HepG2 (cell line): ENCODE measurements around the gene ACSS1. TPM values are rescaled to one million over a fixed set of nuclear protein-coding genes. Genes with fewer than 3 reads are reported as not detected.

Experiments used
- EHMT2 ChIP-seq: fragments of 200-600 bp; sonication (generic); IDR thresholded peaks from 2 replicates; pipeline ENCODE4 v1.7.0; 2017; ENCODE audit warnings: antibody characterized with exemption, low read depth, low read length, borderline replicate concordance
- GATA4 ChIP-seq: sonication (generic); IDR thresholded peaks from 2 replicates; pipeline ENCODE4 v1.6.1; 2016; ENCODE audit warnings: antibody characterized with exemption, low read depth, borderline replicate concordance
- JUN ChIP-seq: sonication (generic); formaldehyde crosslinking; IDR thresholded peaks from 2 replicates; pipeline ENCODE4 v1.4.0; 2020; ENCODE audit warnings: mild to moderate bottlenecking, missing genetic modification reagents
- RFXAP ChIP-seq: sonication (generic); formaldehyde crosslinking; IDR thresholded peaks from 2 replicates; pipeline ENCODE4 v1.4.0; 2020; ENCODE audit warnings: missing genetic modification reagents, borderline replicate concordance
- SOX5 ChIP-seq: IDR thresholded peaks from 2 replicates; pipeline ENCODE4 v1.6.1; 2016; ENCODE audit warnings: borderline replicate concordance
- SRY ChIP-seq: sonication (generic); formaldehyde crosslinking; IDR thresholded peaks from 2 replicates; pipeline ENCODE4 v1.8.0; 2022; ENCODE audit warnings: mild to moderate bottlenecking, missing genetic modification reagents
- ZKSCAN5 ChIP-seq: sonication (generic); formaldehyde crosslinking; IDR thresholded peaks from 2 replicates; pipeline ENCODE4 v1.5.1; 2020; ENCODE audit warnings: mild to moderate bottlenecking, missing genetic modification reagents
- polyA plus RNA-seq, 8 experiments: library from polyadenylated mRNA; depleted of rRNA in 3 of 8; stranded (reverse) in 7 of 8; unstranded in 1 of 8; fragments of >200 nt; fragmentation: Illumina TruSeq in 4 of 8; extraction: Trizol in 4 of 8; gene quantifications; 2 replicates each; pipeline versions ENCODE4 v1.2.1 to v1.2.3, GENCODE V29; 2011 to 2016; ENCODE audit warnings: low read depth in 4 of 8, missing spikeins in 1 of 8, mixed read lengths in 1 of 8; ENCODE audit not compliant: insufficient read depth in 1 of 8
- total RNA-seq, 5 experiments: library from RNA; depleted of rRNA; stranded (reverse); fragments of >200 nt; fragmentation: Illumina TruSeq; extraction: Trizol; gene quantifications; 2 replicates each; pipeline ENCODE4 v1.2.3, GENCODE V29; 2016; ENCODE audit warnings: low read depth in 1 of 5
- TF ChIP-seq, protein P1 (sequence below): sonication (generic); formaldehyde crosslinking; IDR thresholded peaks from 2 replicates; pipeline ENCODE4 v1.4.0; 2020; ENCODE audit warnings: missing genetic modification reagents, borderline replicate concordance
- TF ChIP-seq, protein P2 (sequence below): sonication (generic); formaldehyde crosslinking; IDR thresholded peaks from 2 replicates; pipeline ENCODE4 v1.4.0; 2020; ENCODE audit warnings: mild to moderate bottlenecking, missing genetic modification reagents
- TF ChIP-seq, protein P3 (sequence below): sonication (generic); formaldehyde crosslinking; IDR thresholded peaks from 2 replicates; pipeline ENCODE4 v1.5.0; 2020; ENCODE audit warnings: mild to moderate bottlenecking, missing genetic modification reagents, borderline replicate concordance

The ACSS1 gene
- total and polyA plus RNA-seq, 2 of the 13 experiments (the other 11 are each of a cell fraction or from before 2014, with no cell fraction given) = 15.2 to 41.6 TPM

DNA sequence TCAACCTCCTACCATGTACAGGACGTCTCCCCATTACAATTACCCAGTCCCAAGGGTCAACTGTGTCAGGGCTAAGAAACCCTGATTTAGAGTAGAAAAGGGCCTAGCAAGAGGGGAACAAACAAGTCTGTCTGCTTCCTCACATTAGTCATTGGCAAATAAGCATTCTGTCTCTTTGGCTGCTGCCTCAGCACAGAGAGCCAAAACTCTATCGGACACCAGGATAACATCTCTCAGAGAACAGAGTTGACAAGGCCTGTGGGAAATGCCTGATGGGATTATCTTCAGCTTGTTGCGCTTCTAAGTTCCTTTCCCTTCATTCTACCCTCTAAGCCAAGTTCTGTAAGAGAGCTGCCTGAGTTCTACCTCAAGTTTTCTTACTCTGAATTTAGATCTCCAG is 43.0 kb upstream of the ACSS1 start (continued):
- TF ChIP-seq, protein P1, sequence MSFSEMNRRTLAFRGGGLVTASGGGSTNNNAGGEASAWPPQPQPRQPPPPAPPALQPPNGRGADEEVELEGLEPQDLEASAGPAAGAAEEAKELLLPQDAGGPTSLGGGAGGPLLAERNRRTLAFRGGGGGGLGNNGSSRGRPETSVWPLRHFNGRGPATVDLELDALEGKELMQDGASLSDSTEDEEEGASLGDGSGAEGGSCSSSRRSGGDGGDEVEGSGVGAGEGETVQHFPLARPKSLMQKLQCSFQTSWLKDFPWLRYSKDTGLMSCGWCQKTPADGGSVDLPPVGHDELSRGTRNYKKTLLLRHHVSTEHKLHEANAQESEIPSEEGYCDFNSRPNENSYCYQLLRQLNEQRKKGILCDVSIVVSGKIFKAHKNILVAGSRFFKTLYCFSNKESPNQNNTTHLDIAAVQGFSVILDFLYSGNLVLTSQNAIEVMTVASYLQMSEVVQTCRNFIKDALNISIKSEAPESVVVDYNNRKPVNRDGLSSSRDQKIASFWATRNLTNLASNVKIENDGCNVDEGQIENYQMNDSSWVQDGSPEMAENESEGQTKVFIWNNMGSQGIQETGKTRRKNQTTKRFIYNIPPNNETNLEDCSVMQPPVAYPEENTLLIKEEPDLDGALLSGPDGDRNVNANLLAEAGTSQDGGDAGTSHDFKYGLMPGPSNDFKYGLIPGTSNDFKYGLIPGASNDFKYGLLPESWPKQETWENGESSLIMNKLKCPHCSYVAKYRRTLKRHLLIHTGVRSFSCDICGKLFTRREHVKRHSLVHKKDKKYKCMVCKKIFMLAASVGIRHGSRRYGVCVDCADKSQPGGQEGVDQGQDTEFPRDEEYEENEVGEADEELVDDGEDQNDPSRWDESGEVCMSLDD = no peak
- TF ChIP-seq RFXAP = no peak
- TF ChIP-seq ZKSCAN5 (CRISPR knock-in tag) = no peak
- TF ChIP-seq SRY = no peak
- TF ChIP-seq SOX5 (CRISPR knock-in tag) = no peak
- TF ChIP-seq, protein P2, sequence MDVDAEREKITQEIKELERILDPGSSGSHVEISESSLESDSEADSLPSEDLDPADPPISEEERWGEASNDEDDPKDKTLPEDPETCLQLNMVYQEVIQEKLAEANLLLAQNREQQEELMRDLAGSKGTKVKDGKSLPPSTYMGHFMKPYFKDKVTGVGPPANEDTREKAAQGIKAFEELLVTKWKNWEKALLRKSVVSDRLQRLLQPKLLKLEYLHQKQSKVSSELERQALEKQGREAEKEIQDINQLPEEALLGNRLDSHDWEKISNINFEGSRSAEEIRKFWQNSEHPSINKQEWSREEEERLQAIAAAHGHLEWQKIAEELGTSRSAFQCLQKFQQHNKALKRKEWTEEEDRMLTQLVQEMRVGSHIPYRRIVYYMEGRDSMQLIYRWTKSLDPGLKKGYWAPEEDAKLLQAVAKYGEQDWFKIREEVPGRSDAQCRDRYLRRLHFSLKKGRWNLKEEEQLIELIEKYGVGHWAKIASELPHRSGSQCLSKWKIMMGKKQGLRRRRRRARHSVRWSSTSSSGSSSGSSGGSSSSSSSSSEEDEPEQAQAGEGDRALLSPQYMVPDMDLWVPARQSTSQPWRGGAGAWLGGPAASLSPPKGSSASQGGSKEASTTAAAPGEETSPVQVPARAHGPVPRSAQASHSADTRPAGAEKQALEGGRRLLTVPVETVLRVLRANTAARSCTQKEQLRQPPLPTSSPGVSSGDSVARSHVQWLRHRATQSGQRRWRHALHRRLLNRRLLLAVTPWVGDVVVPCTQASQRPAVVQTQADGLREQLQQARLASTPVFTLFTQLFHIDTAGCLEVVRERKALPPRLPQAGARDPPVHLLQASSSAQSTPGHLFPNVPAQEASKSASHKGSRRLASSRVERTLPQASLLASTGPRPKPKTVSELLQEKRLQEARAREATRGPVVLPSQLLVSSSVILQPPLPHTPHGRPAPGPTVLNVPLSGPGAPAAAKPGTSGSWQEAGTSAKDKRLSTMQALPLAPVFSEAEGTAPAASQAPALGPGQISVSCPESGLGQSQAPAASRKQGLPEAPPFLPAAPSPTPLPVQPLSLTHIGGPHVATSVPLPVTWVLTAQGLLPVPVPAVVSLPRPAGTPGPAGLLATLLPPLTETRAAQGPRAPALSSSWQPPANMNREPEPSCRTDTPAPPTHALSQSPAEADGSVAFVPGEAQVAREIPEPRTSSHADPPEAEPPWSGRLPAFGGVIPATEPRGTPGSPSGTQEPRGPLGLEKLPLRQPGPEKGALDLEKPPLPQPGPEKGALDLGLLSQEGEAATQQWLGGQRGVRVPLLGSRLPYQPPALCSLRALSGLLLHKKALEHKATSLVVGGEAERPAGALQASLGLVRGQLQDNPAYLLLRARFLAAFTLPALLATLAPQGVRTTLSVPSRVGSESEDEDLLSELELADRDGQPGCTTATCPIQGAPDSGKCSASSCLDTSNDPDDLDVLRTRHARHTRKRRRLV (CRISPR knock-in tag) = no peak
- TF ChIP-seq, protein P3, sequence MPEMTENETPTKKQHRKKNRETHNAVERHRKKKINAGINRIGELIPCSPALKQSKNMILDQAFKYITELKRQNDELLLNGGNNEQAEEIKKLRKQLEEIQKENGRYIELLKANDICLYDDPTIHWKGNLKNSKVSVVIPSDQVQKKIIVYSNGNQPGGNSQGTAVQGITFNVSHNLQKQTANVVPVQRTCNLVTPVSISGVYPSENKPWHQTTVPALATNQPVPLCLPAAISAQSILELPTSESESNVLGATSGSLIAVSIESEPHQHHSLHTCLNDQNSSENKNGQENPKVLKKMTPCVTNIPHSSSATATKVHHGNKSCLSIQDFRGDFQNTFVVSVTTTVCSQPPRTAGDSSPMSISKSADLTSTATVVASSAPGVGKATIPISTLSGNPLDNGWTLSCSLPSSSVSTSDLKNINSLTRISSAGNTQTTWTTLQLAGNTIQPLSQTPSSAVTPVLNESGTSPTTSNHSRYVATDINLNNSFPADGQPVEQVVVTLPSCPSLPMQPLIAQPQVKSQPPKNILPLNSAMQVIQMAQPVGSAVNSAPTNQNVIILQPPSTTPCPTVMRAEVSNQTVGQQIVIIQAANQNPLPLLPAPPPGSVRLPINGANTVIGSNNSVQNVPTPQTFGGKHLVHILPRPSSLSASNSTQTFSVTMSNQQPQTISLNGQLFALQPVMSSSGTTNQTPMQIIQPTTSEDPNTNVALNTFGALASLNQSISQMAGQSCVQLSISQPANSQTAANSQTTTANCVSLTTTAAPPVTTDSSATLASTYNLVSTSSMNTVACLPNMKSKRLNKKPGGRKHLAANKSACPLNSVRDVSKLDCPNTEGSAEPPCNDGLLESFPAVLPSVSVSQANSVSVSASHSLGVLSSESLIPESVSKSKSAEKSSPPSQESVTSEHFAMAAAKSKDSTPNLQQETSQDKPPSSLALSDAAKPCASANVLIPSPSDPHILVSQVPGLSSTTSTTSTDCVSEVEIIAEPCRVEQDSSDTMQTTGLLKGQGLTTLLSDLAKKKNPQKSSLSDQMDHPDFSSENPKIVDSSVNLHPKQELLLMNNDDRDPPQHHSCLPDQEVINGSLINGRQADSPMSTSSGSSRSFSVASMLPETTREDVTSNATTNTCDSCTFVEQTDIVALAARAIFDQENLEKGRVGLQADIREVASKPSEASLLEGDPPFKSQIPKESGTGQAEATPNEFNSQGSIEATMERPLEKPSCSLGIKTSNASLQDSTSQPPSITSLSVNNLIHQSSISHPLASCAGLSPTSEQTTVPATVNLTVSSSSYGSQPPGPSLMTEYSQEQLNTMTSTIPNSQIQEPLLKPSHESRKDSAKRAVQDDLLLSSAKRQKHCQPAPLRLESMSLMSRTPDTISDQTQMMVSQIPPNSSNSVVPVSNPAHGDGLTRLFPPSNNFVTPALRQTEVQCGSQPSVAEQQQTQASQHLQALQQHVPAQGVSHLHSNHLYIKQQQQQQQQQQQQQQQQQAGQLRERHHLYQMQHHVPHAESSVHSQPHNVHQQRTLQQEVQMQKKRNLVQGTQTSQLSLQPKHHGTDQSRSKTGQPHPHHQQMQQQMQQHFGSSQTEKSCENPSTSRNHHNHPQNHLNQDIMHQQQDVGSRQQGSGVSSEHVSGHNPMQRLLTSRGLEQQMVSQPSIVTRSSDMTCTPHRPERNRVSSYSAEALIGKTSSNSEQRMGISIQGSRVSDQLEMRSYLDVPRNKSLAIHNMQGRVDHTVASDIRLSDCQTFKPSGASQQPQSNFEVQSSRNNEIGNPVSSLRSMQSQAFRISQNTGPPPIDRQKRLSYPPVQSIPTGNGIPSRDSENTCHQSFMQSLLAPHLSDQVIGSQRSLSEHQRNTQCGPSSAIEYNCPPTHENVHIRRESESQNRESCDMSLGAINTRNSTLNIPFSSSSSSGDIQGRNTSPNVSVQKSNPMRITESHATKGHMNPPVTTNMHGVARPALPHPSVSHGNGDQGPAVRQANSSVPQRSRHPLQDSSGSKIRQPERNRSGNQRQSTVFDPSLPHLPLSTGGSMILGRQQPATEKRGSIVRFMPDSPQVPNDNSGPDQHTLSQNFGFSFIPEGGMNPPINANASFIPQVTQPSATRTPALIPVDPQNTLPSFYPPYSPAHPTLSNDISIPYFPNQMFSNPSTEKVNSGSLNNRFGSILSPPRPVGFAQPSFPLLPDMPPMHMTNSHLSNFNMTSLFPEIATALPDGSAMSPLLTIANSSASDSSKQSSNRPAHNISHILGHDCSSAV (CRISPR knock-in tag) = no peak
- no peak for TF ChIP-seq GATA4
- TF ChIP-seq EHMT2 = no peak
- TF ChIP-seq JUN (CRISPR knock-in tag) = no peak
- TF ChIP-seq, all 625 proteins: peak for 0
